Fibroblast of lung (primary cell): ENCODE data around the gene FSTL4. TPM values are rescaled to one million over a fixed set of nuclear protein-coding genes. Genes with fewer than 3 reads are reported as not detected.

Experiments used
- DNase-seq, 2 donors: peaks; one replicate each; pipeline versions ENCODE4 v3.0.0 to v3.0.0-alpha.2; 2010; ENCODE audit warnings: low read depth in 2 of 2
- H2AFZ ChIP-seq: 2 replicates; pipeline ENCODE4 v1.5.1; 2012; ENCODE audit warnings: low read length, control low read depth, inconsistent platforms
- H3K27ac ChIP-seq: 2 replicates; pipeline ENCODE4 v1.5.1; 2011; ENCODE audit warnings: low read length, control low read depth; ENCODE audit not compliant: insufficient read depth
- H3K27me3 ChIP-seq: 2 replicates; pipeline ENCODE4 v1.5.1; 2011; ENCODE audit warnings: mild to moderate bottlenecking, low read length; ENCODE audit not compliant: control insufficient read depth, insufficient read depth
- H3K36me3 ChIP-seq: 2 replicates; pipeline ENCODE4 v1.5.1; 2011; ENCODE audit warnings: low read length; ENCODE audit not compliant: control insufficient read depth, insufficient read depth
- H3K4me1 ChIP-seq: 2 replicates; pipeline ENCODE4 v1.5.1; 2011; ENCODE audit warnings: low read length; ENCODE audit not compliant: control insufficient read depth, insufficient read depth; ENCODE audit errors: extremely low read depth
- H3K4me2 ChIP-seq: 2 replicates; pipeline ENCODE4 v1.5.1; 2011; ENCODE audit warnings: low read length, control low read depth; ENCODE audit not compliant: insufficient read depth; ENCODE audit errors: extremely low read depth
- H3K4me3 ChIP-seq, 4 experiments: fragments of 200-600 bp in 1 of 4; sonication (generic) in 1 of 4; replicated peaks in 1 of 4; 2 replicates each; pipeline ENCODE4 v1.5.1; 2011 to 2016; ENCODE audit warnings: low read length in 4 of 4, low read depth in 3 of 4, mild to moderate bottlenecking in 3 of 4, control low read depth in 2 of 4, inconsistent platforms in 1 of 4, mixed read lengths in 1 of 4; ENCODE audit not compliant: insufficient read depth in 1 of 4; ENCODE audit errors: control extremely low read depth in 1 of 4
- H3K79me2 ChIP-seq: 2 replicates; pipeline ENCODE4 v1.5.1; 2012; ENCODE audit warnings: mild to moderate bottlenecking, low read length, inconsistent platforms; ENCODE audit not compliant: control insufficient read depth, insufficient read depth
- H3K9ac ChIP-seq: 2 replicates; pipeline ENCODE4 v1.5.1; 2011; ENCODE audit warnings: mild to moderate bottlenecking, low read length, control low read depth; ENCODE audit not compliant: insufficient read depth
- H3K9me3 ChIP-seq: 2 replicates; pipeline ENCODE4 v1.5.1; 2012; ENCODE audit warnings: low read depth, low read length; ENCODE audit not compliant: control insufficient read depth, insufficient read depth
- H4K20me1 ChIP-seq: 2 replicates; pipeline ENCODE4 v1.5.1; 2011; ENCODE audit warnings: low read length; ENCODE audit not compliant: control insufficient read depth, insufficient read depth; ENCODE audit errors: extremely low read depth
- EZH2 ChIP-seq: IDR thresholded peaks from 2 replicates; pipeline ENCODE4 v1.5.1; 2012; ENCODE audit warnings: low read length, control low read depth, mild to moderate bottlenecking; ENCODE audit errors: missing control alignments
- polyA plus RNA-seq, 2 donors: library from polyadenylated mRNA; depleted of rRNA in 1 of 2; stranded (reverse) in 1 of 2; unstranded in 1 of 2; fragments of >200 nt; gene quantifications; 2 replicates each; pipeline ENCODE4 v1.2.1, GENCODE V29; 2011 to 2012; ENCODE audit warnings: missing spikeins in 1 of 2
- total RNA-seq: library from RNA; depleted of rRNA; stranded (reverse); fragments of >200 nt; gene quantifications from 2 replicates; pipeline ENCODE4 v1.2.1, GENCODE V29; 2014
- TF ChIP-seq, protein P1 (sequence below), 2 donors: IDR thresholded peaks in 1 of 2; conservative IDR thresholded peaks in 1 of 2; 1 replicate in 1 of 2; 2 replicates in 1 of 2; pipeline ENCODE4 v1.5.1; 2011 to 2012; ENCODE audit warnings: low read length in 2 of 2, control low read depth in 1 of 2, inconsistent platforms in 1 of 2, low read depth in 1 of 2, mild to moderate bottlenecking in 1 of 2

The FSTL4 gene
- total and polyA plus RNA-seq, 2 donors (not counting 1 experiment from before 2014, with no cell fraction given): 0.17 to 0.33 TPM

GRCh38 chr5:133453831-133454230, 158.5 kb downstream of the FSTL4 start:
- Histone ChIP-seq H3K27me3 (peaks cover 5% of the 10 kb centered on the region), H3K9ac (no peak overlapping the region), H3K4me3 (no peak overlapping the region), H3K79me2 (no peaks in the 10 kb centered on the region), H3K36me3 (no peaks in the 10 kb centered on the region), H3K27ac (no peak overlapping the region), H3K4me2 (no peak overlapping the region), H2AFZ (no peak overlapping the region), H3K9me3 (no peaks in the 10 kb centered on the region), H3K4me1 (no peaks in the 10 kb centered on the region), H4K20me1 (no peaks in the 10 kb centered on the region)
- no peak for TF ChIP-seq EZH2
- TF ChIP-seq, protein P1, sequence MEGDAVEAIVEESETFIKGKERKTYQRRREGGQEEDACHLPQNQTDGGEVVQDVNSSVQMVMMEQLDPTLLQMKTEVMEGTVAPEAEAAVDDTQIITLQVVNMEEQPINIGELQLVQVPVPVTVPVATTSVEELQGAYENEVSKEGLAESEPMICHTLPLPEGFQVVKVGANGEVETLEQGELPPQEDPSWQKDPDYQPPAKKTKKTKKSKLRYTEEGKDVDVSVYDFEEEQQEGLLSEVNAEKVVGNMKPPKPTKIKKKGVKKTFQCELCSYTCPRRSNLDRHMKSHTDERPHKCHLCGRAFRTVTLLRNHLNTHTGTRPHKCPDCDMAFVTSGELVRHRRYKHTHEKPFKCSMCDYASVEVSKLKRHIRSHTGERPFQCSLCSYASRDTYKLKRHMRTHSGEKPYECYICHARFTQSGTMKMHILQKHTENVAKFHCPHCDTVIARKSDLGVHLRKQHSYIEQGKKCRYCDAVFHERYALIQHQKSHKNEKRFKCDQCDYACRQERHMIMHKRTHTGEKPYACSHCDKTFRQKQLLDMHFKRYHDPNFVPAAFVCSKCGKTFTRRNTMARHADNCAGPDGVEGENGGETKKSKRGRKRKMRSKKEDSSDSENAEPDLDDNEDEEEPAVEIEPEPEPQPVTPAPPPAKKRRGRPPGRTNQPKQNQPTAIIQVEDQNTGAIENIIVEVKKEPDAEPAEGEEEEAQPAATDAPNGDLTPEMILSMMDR (conservative IDR thresholded peaks at IDR 0.05 in 1 of 2, IDR thresholded peaks at IDR 0.05 in 1 of 2; ENCODE audit: low read depth in 1 of 2, low read length in 2 of 2): no peak
- DNase-seq: no peak

- H3K9ac ChIP-seq: no peak overlapping the region
- no peak overlapping the region for H3K4me2 ChIP-seq
- no peak overlapping the region for H3K4me3 ChIP-seq
- H4K20me1 ChIP-seq: no peaks in the 10 kb centered on the region
- no peaks in the 10 kb centered on the region for H3K4me1 ChIP-seq
- H3K27ac ChIP-seq: no peak overlapping the region
- H3K27me3 ChIP-seq: no peaks in the 10 kb centered on the region
- DNase-seq: no peak
- TF ChIP-seq, protein P1 (conservative IDR thresholded peaks at IDR 0.05 in 1 of 2, IDR thresholded peaks at IDR 0.05 in 1 of 2; ENCODE audit: low read depth in 1 of 2, low read length in 2 of 2): no peak
- H3K79me2 ChIP-seq: no peaks in the 10 kb centered on the region
- H3K9me3 ChIP-seq: no peaks in the 10 kb centered on the region
- H3K36me3 ChIP-seq: no peaks in the 10 kb centered on the region
- H2AFZ ChIP-seq: no peak overlapping the region
Measured at GRCh38 chr5:133453084-133453780, 159.1 kb downstream of the FSTL4 start.

DNA sequence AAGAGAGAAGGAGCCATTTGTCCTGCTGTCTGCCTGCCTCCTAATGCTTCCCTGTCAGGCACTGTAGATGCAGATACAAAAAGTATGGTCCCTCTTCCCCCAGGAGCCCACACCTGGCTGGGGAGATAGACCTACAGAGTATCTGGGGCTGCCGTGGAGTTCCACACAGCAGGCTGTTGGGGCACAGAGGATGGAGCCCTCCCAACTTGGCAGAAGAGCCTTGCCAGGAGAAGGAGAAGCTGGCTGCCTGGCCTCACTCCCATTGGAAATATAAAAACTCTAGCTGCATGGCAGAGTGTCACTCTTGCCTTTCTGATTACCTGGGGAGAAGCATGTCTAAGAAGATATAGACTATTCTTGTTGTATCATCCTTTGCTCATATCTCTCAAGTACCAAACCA, 160.4 kb downstream of the FSTL4 start:
- no peak overlapping the region for H2AFZ ChIP-seq
- H3K4me3 ChIP-seq: no peak overlapping the region
- DNase-seq: no peak
- H3K4me1 ChIP-seq: no peaks in the 10 kb centered on the region
- H3K27me3 ChIP-seq: no peaks in the 10 kb centered on the region
- H3K9me3 ChIP-seq: no peaks in the 10 kb centered on the region
- H3K4me2 ChIP-seq: no peak overlapping the region
- no peak overlapping the region for H3K9ac ChIP-seq
- no peaks in the 10 kb centered on the region for H3K36me3 ChIP-seq
- no peak overlapping the region for H3K27ac ChIP-seq
- no peaks in the 10 kb centered on the region for H4K20me1 ChIP-seq
- H3K79me2 ChIP-seq: no peaks in the 10 kb centered on the region
- TF ChIP-seq, protein P1 (conservative IDR thresholded peaks at IDR 0.05 in 1 of 2, IDR thresholded peaks at IDR 0.05 in 1 of 2; ENCODE audit: low read depth in 1 of 2, low read length in 2 of 2): no peak
- no peak for TF ChIP-seq EZH2
